GM03348 (cell line): Measurements from ENCODE around the gene MDM2.
"Not testable (repeated sequence)": the region's sequence is repeated elsewhere in the genome, so short reads cannot be mapped to it uniquely, and the experiment has no call there.

ENCODE experiments used
- DNase-seq: peaks from one replicate; pipeline ENCODE4 v3.0.0; 2012; ENCODE audit warnings: low spot score

Gene MDM2

DNA sequence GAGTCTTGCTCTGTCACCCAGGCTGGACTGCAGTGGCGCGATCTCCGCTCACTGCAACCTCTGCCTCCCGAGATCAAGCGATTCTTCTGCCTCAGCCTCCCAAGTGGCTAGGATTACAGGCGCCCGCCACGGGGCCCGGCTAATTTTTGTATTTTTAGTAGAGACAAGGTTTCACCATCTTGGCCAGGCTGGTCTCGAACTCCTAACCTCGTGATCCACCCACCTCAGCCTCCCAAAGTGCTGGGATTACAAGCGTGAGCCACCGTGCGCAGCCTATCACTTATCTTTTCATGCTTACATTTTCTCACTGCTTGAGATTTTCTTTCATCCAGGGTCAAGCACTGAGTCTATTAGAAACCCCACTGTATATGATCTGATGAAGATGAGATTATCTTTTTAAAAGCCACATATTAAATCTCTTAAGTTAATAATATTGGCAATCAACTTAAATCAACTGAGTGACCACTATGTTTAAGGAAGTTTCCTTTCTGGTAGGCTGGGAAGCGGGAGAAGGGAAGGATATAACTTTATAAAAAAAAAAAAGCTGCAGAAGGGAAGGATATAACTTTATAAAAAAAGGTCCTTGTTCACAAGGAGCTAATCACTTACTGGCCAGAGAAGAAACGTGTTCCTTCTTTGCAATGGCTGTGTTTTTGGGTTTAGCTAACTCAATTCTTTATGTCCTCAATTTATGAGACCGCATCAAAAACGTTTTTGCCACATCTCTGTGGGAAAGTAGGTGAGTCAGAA, 1.3 kb upstream of the MDM2 start:
- DNase-seq, result no peak

GRCh38 chr12:68807274-68807575, 752 bp upstream of the MDM2 start:
- DNase-seq, result not testable (repeated sequence)

- DNase-seq, result peak; percentile 83
These were observed 612 bp downstream of the MDM2 start for GRCh38 chr12:68808388-68809189.

GRCh38 chr12:68809190-68810026, 1.4 kb downstream of the MDM2 start:
- no peak for DNase-seq

DNA sequence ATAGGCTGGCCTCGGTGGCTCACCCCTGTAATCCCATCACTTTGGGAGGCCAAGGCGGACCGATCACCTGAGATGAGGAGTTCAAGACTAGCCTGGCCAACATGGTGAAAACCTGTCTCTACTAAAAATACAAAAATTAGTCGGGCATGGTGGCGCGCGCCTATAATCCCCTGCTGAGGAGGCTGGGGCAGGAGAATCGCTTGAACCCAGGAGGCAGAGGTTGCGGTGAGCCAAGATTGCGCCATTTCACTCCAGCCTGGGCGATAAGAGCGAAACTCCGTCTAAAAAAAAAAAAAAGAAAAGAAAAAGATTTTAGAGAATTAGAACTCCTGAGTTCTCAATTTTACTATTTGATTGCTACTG, 2.0 kb downstream of the MDM2 start:
- not testable (repeated sequence) for DNase-seq

- not testable (repeated sequence) for DNase-seq
These were observed 3.6 kb downstream of the MDM2 start for GRCh38 chr12:68811573-68811972.

- no peak for DNase-seq
These were observed 4.7 kb downstream of the MDM2 start for GRCh38 chr12:68812553-68813241.

DNA sequence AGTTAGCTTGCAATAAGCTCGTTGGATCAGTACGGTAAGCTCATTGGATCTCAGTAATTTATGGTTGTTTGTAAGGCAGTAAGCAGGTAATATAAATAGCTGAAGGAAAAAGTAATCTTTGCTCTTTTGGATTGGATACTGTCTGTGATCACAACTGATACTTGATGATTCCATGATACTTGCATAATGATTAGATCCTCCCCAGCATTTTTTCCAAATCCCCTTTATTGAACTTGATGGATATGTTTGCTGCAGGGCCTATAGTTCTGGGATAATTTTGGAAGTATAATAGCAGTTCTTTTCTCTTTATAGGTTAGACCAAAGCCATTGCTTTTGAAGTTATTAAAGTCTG, 5.2 kb downstream of the MDM2 start:
- DNase-seq, result no peak

GRCh38 chr12:68814490-68815231, 6.7 kb downstream of the MDM2 start:
- no peak for DNase-seq

GRCh38 chr12:68815232-68815927, 7.4 kb downstream of the MDM2 start:
- DNase-seq, result no peak

- no peak for DNase-seq
These were observed 8.2 kb downstream of the MDM2 start for GRCh38 chr12:68815928-68816800.

DNA sequence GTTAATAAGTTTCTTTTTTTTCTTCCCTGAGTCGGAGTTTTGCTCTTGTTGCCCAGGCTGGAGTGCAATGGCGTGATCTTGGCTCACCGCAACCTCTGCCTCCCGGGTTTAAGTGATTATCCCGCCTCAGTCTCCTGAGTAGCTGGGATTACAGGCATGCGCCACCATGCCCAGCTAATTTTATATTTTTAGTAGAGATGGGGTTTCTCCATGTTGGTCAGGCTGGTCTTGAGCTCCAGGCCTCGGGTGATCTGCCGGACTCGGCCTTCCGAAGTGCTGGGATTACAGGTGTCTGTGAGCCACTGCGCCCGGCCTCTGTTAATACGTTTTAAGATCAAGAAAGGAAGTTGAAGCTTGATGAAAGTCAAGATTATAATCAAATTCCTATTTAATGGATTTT, 11.5 kb downstream of the MDM2 start:
- not testable (repeated sequence) for DNase-seq

DNA sequence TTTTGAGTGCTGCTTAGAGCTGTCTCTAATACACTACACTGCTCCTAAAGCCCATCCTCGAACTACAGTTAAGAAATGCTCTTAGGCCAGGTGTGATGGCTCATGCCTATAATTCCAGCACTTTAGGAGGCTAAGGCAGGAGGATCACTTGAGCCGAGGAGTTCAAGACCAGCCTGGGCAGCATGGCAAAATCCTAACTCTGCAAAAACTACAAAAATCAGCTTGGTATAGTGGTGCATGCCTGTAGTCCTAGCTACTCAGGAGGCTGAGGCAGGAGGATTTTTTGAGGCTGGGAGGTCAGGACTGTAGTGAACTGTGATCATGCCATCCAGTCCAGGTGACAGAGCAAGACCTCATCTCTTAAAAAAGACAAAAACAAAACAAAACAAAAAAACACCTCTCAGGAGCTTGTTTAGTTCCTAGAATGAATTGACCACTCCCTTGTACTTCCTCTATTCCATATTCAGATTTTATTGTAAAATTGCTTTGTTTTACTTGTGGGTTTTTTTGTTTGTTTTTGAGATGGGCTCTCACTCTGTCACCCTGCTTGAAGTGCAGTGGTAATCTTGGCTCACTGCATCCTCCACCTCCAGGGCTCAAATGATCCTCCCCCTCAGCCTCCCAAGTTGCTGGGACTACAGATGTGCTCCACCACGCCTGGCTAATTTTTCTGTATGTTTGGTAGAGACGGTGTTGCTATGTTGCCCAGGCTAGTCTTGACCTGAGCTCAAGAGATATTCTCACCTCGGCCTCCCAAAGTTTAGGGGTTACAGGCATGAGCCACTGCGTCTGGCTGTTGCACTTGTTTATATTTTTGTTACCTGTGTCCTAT, 13.6 kb downstream of the MDM2 start:
- DNase-seq, result no peak

DNA sequence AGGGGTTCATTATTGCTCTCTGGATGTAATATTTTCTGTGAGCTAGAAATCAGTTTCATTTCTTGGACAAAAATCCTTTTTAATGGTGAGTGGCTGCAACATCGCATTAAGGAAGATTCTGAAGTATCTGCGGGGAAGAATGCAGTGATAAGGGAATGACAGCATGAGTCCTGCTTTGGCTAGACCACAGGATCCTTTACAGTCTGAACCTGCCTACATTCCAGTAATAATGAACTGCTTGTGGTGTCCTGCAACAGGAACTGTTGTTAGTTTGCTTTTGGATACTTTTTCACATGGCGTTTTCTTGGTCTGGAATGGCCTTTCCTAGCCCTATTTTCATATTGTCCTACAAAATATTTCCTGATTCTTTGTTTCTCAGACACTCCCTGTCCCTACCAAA, 15.7 kb downstream of the MDM2 start:
- no peak for DNase-seq

- DNase-seq, result no peak
These were observed 16.2 kb downstream of the MDM2 start for GRCh38 chr12:68824131-68824530.

- DNase-seq, result no peak
These were observed 16.7 kb downstream of the MDM2 start for GRCh38 chr12:68824597-68825250.

DNA sequence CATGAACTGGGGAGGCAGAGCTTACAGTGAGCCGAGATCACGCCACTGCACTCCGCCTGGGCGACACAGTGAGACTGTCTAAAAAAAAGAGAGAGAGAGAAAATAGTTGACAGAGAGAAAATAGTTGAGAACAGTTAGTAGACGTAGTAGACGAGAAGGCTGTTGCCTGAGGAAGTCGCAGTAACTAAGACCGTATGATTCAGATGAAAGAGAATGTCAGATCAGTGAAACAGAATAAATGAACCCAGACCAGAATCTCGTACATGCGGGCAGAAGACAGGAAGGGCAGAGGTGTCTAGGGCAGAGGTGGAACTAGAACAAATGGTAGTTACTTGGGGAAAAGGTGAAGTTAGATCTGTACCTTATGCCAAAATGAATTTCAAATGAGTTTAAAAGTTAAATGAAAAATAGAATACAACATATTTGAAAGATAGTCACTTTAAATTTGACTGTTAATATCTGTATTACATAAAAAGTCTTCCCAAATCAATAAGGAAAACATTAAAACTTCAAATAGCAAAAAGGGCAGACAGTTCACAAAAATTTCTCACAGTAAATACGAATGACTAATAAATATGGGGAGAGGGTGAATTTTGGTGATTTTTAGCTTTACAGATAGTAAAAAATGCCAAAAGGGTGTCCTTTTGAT, 17.7 kb downstream of the MDM2 start:
- no peak for DNase-seq
